Measurements from ENCODE around the gene KCTD12. TPM values are rescaled to one million over a fixed set of nuclear protein-coding genes. Genes with fewer than 3 reads are reported as not detected.

KCTD12 gene
- total and polyA plus RNA-seq, 12 donors = 12.5 to 80.8 (median 44.9) TPM

DNA sequence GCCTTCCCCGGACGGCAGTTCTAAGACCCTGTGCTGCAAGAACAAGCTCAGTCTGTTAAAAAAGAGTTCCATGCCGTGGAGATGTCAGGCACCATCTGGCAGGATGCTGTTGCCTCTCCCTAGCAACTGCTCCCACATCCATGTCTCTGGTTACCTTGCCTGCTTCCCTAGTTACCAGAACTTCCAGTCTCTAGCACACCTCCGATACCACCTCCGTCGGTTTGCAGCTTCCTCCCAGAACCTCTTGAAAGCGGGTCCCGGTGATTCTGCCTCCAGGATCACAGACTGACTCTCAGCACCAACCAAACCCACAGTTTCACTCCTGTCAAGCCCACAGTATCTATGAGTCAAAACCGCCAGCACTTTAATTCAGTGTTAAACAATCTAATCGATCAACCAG, 55.4 kb downstream of the KCTD12 start:
- WGBS, 4 donors = 89 to 94% (median 91%) methylated on average over 10 of the region's 10 CpGs
- intact Hi-C loops (cut with DNase I) = no loop called here
- TF ChIP-seq, protein P1, sequence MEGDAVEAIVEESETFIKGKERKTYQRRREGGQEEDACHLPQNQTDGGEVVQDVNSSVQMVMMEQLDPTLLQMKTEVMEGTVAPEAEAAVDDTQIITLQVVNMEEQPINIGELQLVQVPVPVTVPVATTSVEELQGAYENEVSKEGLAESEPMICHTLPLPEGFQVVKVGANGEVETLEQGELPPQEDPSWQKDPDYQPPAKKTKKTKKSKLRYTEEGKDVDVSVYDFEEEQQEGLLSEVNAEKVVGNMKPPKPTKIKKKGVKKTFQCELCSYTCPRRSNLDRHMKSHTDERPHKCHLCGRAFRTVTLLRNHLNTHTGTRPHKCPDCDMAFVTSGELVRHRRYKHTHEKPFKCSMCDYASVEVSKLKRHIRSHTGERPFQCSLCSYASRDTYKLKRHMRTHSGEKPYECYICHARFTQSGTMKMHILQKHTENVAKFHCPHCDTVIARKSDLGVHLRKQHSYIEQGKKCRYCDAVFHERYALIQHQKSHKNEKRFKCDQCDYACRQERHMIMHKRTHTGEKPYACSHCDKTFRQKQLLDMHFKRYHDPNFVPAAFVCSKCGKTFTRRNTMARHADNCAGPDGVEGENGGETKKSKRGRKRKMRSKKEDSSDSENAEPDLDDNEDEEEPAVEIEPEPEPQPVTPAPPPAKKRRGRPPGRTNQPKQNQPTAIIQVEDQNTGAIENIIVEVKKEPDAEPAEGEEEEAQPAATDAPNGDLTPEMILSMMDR (IDR thresholded peaks at IDR 0.05) = no peak
- no peak for TF ChIP-seq POLR2A (IDR thresholded peaks at IDR 0.05)

More for the DNA sequence above, 55.4 kb downstream of the KCTD12 start:
- Histone ChIP-seq H3K27me3 (no peaks in the 10 kb centered on the region), H3K4me3 (no peak overlapping the region), H3K9me3 (replicated peaks in 1 of 3) (no peaks in the 10 kb centered on the region), H3K4me1 (replicated peaks in 1 of 2) (no peaks in the 10 kb centered on the region), H3K36me3 (replicated peaks in 1 of 2) (no peaks in the 10 kb centered on the region), H3K27ac (no peak overlapping the region)
- no peak for DNase-seq

Other genes starting within 250 kb of the KCTD12 start
- gene ACOD1, start 62.1 kb upstream of the KCTD12 start, total RNA-seq = not detected
- gene ACOD1, start 62.1 kb upstream of the KCTD12 start, polyA plus RNA-seq = not detected
- gene CLN5, start 105.7 kb upstream of the KCTD12 start, total RNA-seq = 10 to 100 TPM; 21.6 to 46.9 (median 41.4) TPM
- 10 to 100 TPM; 16.7 to 42.7 (median 21.3) TPM for gene CLN5, start 105.7 kb upstream of the KCTD12 start, polyA plus RNA-seq
- 10 to 100 TPM; 30.5 to 87.4 (median 49.5) TPM for gene FBXL3, start 140.8 kb upstream of the KCTD12 start, total RNA-seq
- gene FBXL3, start 140.8 kb upstream of the KCTD12 start, polyA plus RNA-seq = 10 to 100 TPM; 12.1 to 45.4 (median 14.4) TPM